Activated T-cell treated with anti-CD3 and anti-CD28 coated beads, Interleukin-2, amount 50 U/mL, for 72 hours (primary cell): Measurements from ENCODE around the gene PPP6R2. TPM values are rescaled to one million over a fixed set of nuclear protein-coding genes. Genes with fewer than 3 reads are reported as not detected.
A peak's percentile ranks its signal among the peaks of the same experiment; 100 is the strongest.
"Not testable (repeated sequence)": the region's sequence is repeated elsewhere in the genome, so short reads cannot be mapped to it uniquely, and the experiment has no call there.

Experiments
- ATAC-seq, 2 donors: fragments of 150-1000 bp; cut with Tn5 transposase; replicated peaks in 1 of 2; 2 replicates each; pipeline ENCODE4 v1.10.0; 2021; ENCODE audit warnings: moderate library complexity in 2 of 2, mild to moderate bottlenecking in 1 of 2
- DNase-seq, 2 donors: peaks; one replicate each; pipeline ENCODE4 v3.0.0; 2021 to 2022; ENCODE audit warnings: mixed read lengths in 1 of 2
- H3K27ac Mint-ChIP-seq: one replicate; pipeline ENCODE4 v1.8.0; 2022; ENCODE audit warnings: mild to moderate bottlenecking, moderate library complexity, mixed read lengths
- H3K27me3 Mint-ChIP-seq: one replicate; pipeline ENCODE4 v1.8.0; 2022; ENCODE audit warnings: low read depth, mixed read lengths
- H3K36me3 Mint-ChIP-seq, 2 donors: one replicate each; pipeline ENCODE4 v1.8.0; 2022; ENCODE audit warnings: mixed read lengths in 2 of 2, mild to moderate bottlenecking in 1 of 2; ENCODE audit not compliant: insufficient read depth in 2 of 2
- H3K4me1 Mint-ChIP-seq: one replicate; pipeline ENCODE4 v1.8.0; 2022; ENCODE audit warnings: low read depth, mixed read lengths
- H3K4me3 Mint-ChIP-seq, 2 donors: one replicate each; pipeline ENCODE4 v1.8.0; 2022; ENCODE audit warnings: mild to moderate bottlenecking in 2 of 2, mixed read lengths in 2 of 2, moderate library complexity in 2 of 2
- H3K9me3 Mint-ChIP-seq, 2 donors: one replicate each; pipeline ENCODE4 v1.8.0; 2022; ENCODE audit warnings: mixed read lengths in 2 of 2
- total RNA-seq, 2 donors: library from RNA; stranded (reverse); gene quantifications; one replicate each; pipeline ENCODE4 v1.2.3, GENCODE V29; 2022

PPP6R2 gene
- total RNA-seq, 2 donors from 2014 or later = 45.6 to 51.3 TPM

GRCh38 chr22:50316114-50317065 lies 26.7 kb upstream of the PPP6R2 start:
- H3K4me3 Mint-ChIP-seq = no peak overlapping the region
- no peaks in the 10 kb centered on the region for H3K27me3 Mint-ChIP-seq
- H3K9me3 Mint-ChIP-seq = no peaks in the 10 kb centered on the region
- no peaks in the 10 kb centered on the region for H3K36me3 Mint-ChIP-seq
- no peak overlapping the region for H3K27ac Mint-ChIP-seq
- ATAC-seq (no peak), DNase-seq (no peak)
- H3K4me1 Mint-ChIP-seq = peaks cover 17% of the 10 kb centered on the region

DNA sequence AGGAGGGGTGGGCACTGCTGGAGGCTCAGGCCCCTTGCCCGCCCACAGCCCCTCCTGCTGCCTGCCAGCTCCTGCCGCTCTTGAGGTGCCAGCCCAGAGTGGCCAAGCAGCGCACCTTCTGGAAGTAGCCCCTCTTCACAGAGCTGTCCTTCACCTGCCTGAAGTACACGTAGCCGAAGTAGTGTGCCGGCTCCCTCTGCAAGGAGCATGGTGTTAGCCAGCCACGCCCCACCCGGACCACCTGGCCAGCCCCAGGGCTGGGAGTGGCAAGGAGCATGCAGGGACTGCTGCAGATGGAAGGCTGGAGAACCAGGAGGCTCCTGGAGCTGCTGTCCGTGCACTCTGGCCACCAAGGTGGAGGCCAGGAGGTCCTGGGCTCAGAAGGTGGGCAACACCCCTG lies 25.9 kb upstream of the PPP6R2 start:
- DNase-seq (no peak), ATAC-seq (no peak)
- no peaks in the 10 kb centered on the region for H3K36me3 Mint-ChIP-seq
- no peaks in the 10 kb centered on the region for H3K27me3 Mint-ChIP-seq
- H3K4me1 Mint-ChIP-seq = peaks cover 17% of the 10 kb centered on the region
- no peak overlapping the region for H3K4me3 Mint-ChIP-seq
- no peak overlapping the region for H3K27ac Mint-ChIP-seq
- no peaks in the 10 kb centered on the region for H3K9me3 Mint-ChIP-seq

DNA sequence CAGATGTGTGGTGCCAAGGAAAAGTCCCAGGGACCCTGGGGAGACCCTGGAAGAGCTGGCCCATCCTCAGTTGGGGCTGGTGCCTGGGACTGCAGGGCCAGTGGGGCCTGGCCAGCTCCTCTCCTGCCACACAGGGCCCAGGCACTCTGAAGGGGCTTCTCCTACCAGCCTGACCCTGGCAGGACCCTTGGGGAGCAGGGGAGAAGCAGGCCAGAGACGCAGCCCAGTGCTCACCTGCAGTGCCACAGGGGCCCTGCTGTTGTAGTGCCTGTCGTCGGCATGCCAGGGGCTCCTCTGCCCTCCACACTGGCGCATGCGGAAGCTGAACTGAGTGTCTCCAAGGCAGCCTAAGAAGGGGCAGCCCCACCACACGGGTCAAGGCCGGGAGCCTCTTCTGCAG lies 25.5 kb upstream of the PPP6R2 start:
- H3K27ac Mint-ChIP-seq = no peak overlapping the region
- no peak overlapping the region for H3K4me3 Mint-ChIP-seq
- no peaks in the 10 kb centered on the region for H3K36me3 Mint-ChIP-seq
- H3K9me3 Mint-ChIP-seq = no peaks in the 10 kb centered on the region
- ATAC-seq (no peak), DNase-seq (no peak)
- H3K27me3 Mint-ChIP-seq = no peaks in the 10 kb centered on the region
- H3K4me1 Mint-ChIP-seq = peaks cover 17% of the 10 kb centered on the region

DNA sequence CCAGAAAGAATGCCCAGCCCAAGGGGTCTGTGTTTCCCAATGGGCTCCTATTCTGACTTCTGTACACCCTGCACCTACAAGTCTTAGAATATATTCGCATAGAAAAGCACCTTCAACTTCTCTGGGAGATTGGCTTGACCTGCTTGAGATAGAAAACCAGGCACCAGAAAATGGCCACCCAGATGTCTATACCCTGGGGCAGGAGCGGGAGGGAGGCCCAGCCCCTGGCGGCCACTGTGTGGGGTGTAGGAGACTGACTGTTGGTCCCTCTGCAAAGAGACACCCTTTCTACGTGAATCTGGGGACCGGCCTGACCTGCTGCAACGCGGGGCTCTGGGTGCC lies 24.8 kb upstream of the PPP6R2 start:
- Mint-ChIP-seq H3K27ac (no peak overlapping the region), H3K4me3 (no peak overlapping the region), H3K4me1 (peaks cover 17% of the 10 kb centered on the region), H3K9me3 (no peaks in the 10 kb centered on the region), H3K27me3 (no peaks in the 10 kb centered on the region), H3K36me3 (no peaks in the 10 kb centered on the region)
- DNase-seq = no peak
- no peak for ATAC-seq

DNA sequence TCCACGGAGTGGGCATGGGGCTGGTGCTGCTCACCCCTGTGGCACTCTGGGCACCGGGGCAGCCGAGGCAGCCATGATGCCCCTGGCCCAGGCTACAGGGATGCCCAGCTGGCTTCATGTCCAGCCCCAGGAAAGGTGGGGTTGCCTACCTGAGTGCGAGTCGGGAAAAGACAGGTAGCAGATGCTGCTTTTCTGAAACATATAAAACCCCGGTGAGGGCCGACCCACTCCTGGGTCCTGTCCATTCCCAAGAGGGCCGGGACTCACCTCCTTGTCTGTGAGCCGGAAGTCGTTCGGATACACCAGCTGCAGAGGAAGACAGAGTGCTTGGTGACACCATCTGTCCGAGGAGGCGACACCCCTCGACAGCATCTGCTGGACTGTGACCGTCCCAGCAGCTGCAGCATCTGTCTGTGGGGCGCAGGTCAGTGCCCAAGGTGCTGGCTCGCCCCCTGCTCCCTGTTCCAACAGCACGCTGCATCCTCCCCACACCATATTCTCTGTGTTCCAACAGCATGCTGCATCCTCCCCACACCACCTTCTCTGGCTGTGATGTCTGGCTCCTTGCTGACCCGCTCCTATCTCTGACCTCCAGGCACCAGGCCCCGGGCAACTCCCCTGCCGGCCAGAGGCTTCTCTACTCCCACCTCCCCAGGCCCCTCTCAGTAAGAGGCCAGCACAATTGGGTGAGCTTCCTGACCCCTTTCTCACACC lies 24.3 kb upstream of the PPP6R2 start:
- ATAC-seq (no peak), DNase-seq (no peak)
- Mint-ChIP-seq H3K4me1 (peaks cover 14% of the 10 kb centered on the region), H3K9me3 (no peaks in the 10 kb centered on the region), H3K27me3 (no peaks in the 10 kb centered on the region), H3K36me3 (no peaks in the 10 kb centered on the region), H3K4me3 (no peak overlapping the region), H3K27ac (no peak overlapping the region)

DNA sequence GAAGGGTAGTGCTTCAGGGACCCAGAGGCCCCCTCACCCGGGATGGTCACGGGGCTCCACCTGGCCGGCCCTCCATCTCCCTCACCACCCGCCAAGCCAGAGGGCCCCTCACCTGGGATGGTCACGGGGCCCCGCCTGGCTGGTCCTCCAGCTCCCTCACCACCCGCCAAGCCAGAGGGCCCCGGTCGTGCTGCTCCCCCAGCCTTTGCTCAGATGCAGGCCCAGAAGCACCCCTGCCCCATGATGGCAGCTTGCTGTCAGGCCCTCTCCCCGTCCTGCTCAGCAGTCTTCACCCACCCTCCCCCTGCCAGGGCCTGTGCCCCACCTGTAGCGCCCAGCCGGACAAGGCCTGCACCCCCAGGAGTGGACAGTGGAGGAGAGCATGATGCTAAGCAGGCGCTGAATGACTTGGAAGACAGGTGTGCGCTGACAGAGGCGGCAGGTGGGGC lies 23.6 kb upstream of the PPP6R2 start:
- ATAC-seq (no peak), DNase-seq (no peak)
- no peaks in the 10 kb centered on the region for H3K36me3 Mint-ChIP-seq
- H3K4me1 Mint-ChIP-seq = peaks cover 7% of the 10 kb centered on the region
- no peak overlapping the region for H3K27ac Mint-ChIP-seq
- no peak overlapping the region for H3K4me3 Mint-ChIP-seq
- no peaks in the 10 kb centered on the region for H3K27me3 Mint-ChIP-seq
- H3K9me3 Mint-ChIP-seq = no peaks in the 10 kb centered on the region

DNA sequence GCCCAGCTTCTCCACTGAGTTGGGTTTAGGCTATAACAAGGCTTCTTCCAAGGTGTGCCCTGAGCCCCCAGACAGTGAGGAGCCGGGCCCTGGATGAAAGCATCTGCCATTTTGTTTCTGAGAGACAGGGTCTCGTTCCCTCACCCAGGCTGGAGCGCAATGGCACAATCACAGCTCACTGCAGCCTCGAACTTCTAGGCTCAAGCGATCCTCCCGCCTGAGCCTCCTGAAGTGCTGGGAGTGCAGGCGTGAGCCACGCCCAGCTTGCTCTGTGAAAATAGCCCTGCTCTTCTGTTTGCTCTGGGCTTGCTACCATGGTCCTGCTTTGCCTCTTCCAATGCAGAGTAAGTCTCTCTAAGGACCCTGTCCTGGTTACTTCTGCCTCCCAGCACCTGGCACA lies 23.0 kb upstream of the PPP6R2 start:
- no peaks in the 10 kb centered on the region for H3K36me3 Mint-ChIP-seq
- DNase-seq = no peak
- H3K4me1 Mint-ChIP-seq = peaks cover 5% of the 10 kb centered on the region
- no peak overlapping the region for H3K27ac Mint-ChIP-seq
- H3K9me3 Mint-ChIP-seq = no peaks in the 10 kb centered on the region
- no peak for ATAC-seq
- H3K27me3 Mint-ChIP-seq = no peaks in the 10 kb centered on the region
- H3K4me3 Mint-ChIP-seq = no peak overlapping the region

DNA sequence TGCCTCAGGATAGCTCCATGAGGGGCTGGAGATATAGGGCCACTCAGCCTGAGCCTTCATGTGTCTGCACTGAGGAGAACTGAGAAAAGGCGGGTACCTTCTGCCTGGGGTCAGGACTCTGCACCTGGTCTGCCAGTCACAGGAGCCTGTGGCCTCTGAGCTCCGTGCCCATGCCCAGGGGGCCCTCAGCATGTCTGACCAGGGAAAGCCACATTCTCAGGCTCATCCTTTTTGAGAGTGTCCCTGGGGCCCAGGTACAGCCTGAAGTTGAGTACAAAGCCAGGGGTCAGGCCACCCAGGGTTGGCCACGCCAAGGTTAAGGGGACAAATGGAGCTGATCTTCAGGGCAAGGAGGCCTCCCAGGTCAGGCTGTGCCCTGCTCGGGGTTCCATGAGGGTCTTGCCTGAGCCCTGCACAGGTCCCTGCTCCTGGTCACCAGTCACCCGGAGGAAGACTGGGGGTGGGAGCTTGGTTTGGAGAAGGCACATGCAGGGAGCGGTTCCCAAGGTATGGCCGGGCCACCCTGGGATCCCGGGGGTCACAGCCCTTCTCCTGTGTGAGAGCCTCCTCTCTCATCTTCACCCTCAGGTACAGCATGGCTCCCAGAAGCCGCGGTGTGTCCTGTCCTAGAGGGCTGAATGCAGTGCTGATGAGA lies 22.3 kb upstream of the PPP6R2 start:
- Mint-ChIP-seq H3K4me1 (peaks cover 2% of the 10 kb centered on the region), H3K9me3 (no peaks in the 10 kb centered on the region), H3K27ac (no peak overlapping the region), H3K27me3 (peaks cover 3% of the 10 kb centered on the region), H3K4me3 (no peak overlapping the region), H3K36me3 (no peaks in the 10 kb centered on the region)
- ATAC-seq (no peak), DNase-seq (no peak)

- H3K4me3 Mint-ChIP-seq, DNase-seq, H3K36me3 Mint-ChIP-seq, H3K27me3 Mint-ChIP-seq, H3K4me1 Mint-ChIP-seq, ATAC-seq, H3K9me3 Mint-ChIP-seq, H3K27ac Mint-ChIP-seq: not testable (repeated sequence)
Observed at GRCh38 chr22:50322382-50323104, 20.6 kb upstream of the PPP6R2 start.

- DNase-seq (no peak), ATAC-seq (no peak)
- H3K27me3 Mint-ChIP-seq = peaks cover 8% of the 10 kb centered on the region
- H3K36me3 Mint-ChIP-seq = no peaks in the 10 kb centered on the region
- H3K4me3 Mint-ChIP-seq = no peak overlapping the region
- H3K27ac Mint-ChIP-seq = no peak overlapping the region
- no peaks in the 10 kb centered on the region for H3K9me3 Mint-ChIP-seq
- peaks cover 11% of the 10 kb centered on the region for H3K4me1 Mint-ChIP-seq
Observed at GRCh38 chr22:50323900-50324299, 19.2 kb upstream of the PPP6R2 start.

DNA sequence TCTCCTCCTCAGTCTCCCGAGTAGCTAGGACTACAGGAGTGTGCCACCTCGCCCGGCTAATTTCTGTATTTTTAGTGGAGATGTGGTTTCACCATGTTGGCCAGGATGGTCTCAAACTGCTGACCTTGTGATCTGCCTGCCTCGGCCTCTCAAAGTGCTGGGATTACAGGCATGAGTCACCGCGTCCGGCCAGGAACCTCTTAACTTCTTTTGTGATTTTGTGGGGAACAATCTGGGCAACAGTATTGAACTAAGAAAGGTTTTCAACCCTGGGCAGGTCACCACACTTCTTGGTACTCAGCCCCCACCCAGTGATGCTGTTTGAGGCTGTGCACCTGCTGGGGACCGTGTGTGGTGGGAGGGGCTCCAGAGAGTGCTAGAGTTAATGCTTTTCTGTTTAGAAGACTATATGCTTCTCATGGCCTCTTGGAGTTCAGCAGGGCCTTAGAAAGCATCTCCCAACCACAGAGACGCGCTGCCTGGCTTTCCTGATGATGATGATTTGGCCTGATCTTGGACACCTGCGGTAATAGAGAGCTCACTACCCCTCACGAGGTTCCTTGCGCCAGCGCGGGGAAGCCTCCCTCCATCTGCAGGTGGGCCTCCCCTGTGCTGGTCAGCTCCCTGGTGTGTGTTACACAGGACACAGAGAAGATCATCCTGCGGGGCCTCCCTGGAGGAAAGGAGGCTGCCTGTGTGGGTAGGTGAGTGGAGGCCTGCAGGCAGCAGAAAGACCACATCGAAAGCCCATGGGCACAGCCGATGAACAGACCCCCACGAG lies 17.5 kb upstream of the PPP6R2 start:
- Mint-ChIP-seq H3K27ac (no peak overlapping the region), H3K4me3 (peak overlapping the region; percentile 69 to 91), H3K4me1 (peaks cover 17% of the 10 kb centered on the region), H3K36me3 (no peaks in the 10 kb centered on the region), H3K9me3 (no peaks in the 10 kb centered on the region), H3K27me3 (peaks cover 8% of the 10 kb centered on the region)
- DNase-seq (no peak), ATAC-seq (no peak)

DNA sequence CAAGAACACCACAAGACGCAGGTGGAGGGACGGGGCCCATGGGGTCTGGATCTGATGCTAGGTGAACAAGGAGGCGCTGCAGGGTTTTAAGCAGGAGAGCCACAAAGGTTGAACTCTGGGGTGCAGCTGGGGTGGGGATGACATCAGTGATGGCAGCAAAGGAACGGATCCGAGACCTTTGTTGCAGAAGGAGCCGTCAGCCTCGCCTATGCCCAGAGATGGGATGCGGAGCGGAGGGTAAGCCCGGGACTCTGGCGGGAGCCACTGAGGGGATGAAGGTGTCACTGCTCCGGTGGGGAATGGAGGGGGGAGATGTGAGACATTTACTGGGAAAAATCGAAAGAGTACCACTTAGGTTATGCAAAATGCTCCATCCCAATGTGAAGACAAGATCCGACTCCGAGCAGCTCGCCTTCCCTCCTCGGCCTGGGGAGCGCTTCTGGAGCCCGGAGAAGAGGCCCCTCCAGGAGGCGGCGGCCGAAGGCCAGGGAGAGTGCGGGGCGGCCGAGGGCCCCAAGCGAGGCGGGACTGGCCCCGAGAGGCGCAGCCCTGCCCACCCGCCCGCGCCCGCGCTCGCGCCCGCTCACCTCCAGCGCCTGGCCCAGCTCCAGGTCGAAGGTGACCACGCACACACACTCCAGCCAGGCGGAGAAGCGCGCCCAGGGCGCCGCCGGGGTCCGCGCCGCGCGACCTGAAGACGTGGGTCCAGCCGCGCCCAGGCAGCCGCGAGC lies 16.7 kb upstream of the PPP6R2 start:
- H3K4me3 Mint-ChIP-seq = peak overlapping the region; percentile 69 to 91
- H3K9me3 Mint-ChIP-seq = no peaks in the 10 kb centered on the region
- peaks cover 8% of the 10 kb centered on the region for H3K27me3 Mint-ChIP-seq
- H3K36me3 Mint-ChIP-seq = no peaks in the 10 kb centered on the region
- H3K4me1 Mint-ChIP-seq = peaks cover 17% of the 10 kb centered on the region
- no peak for ATAC-seq
- no peak for DNase-seq
- H3K27ac Mint-ChIP-seq = no peak overlapping the region
